Measurements from ENCODE around the gene LMNA.
"Not testable (repeated sequence)": the region's sequence is repeated elsewhere in the genome, so short reads cannot be mapped to it uniquely, and the experiment has no call there.

Gene LMNA

GRCh38 chr1:156114101-156114918 is at the start of gene LMNA:
Gene LMNA (plus strand): TSS chr1:156114711. CDS start chr1:156114919, 208 bp downstream.
- DNase-seq = peak; percentile 77

DNA sequence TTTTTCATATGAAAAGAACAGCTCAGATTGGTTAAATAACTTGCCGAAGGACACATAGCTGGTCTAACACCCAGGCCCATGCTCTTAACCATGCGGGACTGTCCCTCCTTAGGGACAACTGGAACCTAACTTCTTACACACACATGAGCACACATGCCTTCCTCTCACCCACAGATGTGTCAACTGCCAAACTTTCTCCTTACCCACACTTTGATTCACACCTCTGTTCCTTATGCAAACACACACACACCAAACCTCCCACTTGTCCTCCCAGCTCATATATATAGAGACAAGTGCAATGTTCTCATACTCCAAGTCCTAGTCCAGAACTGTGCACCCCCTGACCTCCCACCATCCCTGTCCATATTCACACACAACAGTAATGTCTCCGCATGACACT is 49.3 kb upstream of the LMNA start:
- DNase-seq = no peak

DNA sequence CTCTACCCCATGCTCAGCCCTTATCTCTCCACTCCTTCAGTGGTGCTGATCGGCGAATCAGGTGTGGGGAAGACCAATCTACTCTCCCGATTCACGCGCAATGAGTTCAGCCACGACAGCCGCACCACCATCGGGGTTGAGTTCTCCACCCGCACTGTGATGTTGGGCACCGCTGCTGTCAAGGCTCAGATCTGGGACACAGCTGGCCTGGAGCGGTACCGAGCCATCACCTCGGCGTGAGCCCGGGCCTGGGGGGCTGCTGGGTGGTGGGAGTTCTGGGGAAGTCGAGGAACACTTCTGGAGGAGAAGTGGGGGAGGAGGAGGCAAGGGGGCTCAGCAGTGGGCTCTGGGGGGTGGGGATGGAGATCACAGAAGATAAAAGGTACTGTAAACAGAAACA is 48.6 kb upstream of the LMNA start:
- no peak for DNase-seq

DNA sequence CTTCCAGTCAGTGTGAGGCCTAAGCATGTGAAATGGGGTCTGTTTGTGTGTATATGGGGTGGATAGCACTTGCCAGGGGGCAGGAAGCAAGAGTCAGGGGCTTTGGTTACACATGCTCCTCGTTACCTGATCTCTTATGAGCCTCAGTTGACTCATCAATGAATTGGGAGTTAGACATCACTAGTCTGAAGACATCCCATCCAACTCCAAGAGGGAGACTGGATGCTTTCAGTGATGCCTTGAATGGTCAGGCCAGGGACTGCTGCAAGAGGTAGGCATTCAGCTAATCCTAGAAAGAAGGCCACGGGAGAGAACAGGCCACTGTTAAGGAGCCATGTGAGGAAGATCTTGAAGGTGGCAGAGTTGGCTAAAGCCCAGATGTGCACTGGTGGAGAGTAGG is 47.2 kb upstream of the LMNA start:
- DNase-seq = no peak

DNA sequence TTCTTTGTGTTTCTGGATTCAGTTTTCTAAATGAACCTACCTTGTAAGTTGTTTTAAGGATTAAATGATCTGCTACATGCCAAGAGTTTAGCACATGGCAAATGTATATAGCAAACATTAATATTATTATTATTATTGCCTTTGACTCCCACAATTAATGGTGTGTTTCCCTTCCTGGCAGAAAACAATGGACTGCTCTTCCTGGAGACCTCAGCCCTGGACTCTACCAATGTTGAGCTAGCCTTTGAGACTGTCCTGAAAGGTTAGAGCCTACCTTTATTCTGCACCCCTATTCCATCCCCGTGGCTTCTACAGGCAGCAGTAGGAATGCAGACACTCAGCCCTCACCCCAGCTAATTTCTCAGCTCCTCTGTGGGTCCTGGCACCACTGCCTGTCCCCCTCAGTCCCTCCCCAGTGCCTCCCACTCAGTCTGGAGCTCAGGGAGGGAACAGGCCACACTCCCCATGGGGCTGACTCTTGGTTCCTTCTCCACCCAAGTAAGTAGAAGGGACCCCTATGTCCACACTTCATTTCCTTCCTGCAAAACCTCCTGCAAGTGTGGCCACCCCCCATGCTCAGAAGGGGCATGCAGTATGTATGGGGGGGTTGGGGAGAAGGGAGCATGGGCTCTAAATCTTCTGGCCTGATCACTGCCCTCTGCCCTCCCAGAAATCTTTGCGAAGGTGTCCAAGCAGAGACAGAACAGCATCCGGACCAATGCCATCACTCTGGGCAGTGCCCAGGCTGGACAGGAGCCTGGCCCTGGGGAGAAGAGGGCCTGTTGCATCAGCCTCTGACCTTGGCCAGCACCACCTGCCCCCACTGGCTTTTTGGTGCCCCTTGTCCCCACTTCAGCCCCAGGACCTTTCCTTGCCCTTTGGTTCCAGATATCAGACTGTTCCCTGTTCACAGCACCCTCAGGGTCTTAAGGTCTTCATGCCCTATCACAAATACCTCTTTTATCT is 44.7 kb upstream of the LMNA start:
- no peak for DNase-seq

GRCh38 chr1:156070548-156070947 is 44.0 kb upstream of the LMNA start:
- DNase-seq = no peak

DNA sequence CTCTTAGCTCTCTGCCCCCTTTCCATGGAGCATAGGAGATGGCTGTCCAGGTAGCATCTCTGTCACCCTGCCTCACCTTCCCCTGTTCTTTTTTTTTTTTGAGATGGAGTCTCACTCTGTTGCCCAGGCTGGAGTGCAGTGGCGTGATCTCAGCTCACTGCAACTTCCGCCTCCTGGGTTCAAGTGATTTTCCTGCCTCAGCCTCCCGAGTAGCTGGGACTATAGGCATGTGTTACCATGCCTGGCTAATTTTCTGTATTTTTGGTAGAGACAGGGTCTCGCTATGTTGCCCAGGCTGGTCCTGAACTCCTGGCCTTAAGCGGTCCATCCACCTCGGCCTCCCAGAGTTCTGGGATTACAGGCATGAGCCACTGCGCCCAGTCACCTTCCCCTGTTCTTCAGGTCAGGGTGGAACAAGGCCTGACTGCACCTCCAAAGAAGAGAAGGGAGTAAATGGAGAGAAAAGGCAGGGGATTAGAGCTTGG is 43.1 kb upstream of the LMNA start:
- DNase-seq = not testable (repeated sequence)

DNA sequence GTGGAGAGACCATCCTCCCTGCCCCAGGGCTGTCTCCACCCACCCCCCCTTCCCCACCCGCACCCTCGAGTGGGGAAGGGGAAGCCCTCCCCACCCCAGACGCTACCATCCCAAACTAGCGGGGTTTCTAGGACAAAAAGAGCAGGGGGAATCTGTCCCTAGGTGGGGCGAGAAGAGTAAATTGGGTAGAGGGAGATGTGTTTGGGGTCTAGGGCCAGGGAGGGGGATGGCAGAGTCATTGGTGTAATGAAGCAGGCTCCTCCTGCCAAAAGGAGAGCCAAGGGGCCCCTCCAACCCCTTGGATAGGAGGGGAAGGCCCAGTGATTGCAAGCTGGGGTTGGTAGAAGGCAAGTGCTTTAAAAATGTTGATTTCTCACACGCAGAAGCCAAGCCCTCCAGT is 42.3 kb upstream of the LMNA start:
- no peak for DNase-seq

DNA sequence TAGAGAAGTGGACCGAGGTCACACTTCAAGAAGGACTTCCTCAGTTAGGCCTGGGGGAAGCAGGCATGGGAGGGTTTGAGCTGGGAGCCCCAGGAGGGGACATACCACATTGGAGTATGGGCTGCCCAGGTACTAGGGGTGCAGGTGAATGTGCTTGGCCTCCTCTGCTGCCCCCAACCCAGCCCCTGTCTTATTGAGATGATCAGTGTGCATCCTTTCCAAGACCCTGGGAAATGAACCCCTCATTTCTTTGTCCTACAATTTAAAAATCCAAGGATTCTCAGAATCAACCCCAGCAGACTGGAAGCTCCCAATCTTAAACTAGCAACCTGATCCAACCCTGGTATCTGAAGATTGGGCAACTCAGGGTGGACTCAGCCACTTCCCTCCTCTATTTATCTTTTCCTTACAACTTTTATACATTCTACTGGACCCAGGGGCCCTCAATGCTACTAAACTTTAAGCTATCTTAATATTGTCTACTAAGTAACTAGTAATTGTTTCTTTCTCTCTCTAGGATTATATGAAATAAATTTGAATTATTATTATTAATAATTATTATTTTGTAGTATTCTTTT is 41.3 kb upstream of the LMNA start:
- no peak for DNase-seq

DNA sequence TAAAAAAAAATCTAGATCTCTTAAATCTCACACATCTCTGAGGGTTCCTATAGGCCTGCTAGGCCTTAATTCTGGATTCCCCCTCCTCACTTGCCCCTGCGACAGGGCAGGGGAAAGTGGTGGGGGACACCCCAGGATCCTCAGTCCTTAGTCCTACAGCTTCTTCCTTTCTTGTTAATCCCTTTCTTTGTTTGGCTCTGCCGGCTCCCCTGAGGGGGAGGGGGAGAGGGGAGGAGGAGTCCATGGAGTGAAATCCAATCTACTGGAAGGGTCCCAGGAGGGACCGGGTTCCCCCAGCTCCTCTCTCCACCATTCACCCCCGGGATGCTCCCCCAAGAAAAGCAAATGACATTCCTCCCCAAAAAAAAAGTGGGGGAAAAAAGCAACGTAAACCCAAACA is 40.8 kb upstream of the LMNA start:
- no peak for DNase-seq

DNA sequence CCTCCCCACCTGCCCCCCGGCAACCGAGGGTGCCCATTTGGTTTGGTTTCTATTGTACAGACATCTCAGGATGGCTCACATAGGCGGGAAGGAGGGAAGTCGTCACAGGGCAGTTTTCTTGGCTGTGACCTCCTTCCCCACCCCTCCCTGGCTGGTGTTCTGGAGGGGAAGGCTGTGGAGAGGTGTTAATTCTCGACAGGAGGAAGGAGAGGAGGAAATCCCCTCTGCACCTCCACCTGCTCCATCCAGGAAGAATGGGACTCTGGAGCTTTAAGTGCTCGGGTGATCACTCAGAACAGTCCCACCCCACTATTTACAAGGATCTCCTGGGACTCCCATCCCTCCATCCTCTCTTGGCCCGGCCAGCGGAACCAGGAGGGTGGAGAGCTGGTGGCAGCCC is 39.9 kb upstream of the LMNA start:
- no peak for DNase-seq

DNA sequence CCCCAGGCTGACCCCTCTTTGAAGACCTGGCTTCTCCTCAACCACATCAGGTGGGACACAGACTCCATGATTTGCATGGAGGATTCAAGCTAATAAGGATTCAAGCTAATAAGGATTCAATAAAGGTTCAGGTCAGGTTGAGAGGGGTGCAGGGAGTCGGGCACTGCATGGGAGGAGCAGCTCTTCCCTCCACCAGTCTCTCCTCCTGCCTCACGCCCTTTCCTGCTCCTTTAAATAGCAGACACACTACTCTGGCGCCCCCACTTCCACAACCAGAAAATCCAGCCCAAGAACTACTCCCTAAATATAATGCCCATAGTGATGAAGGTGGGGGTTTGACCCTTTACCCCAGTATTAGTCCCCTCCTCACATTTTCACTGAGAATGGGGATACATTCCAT is 39.3 kb upstream of the LMNA start:
- no peak for DNase-seq

DNA sequence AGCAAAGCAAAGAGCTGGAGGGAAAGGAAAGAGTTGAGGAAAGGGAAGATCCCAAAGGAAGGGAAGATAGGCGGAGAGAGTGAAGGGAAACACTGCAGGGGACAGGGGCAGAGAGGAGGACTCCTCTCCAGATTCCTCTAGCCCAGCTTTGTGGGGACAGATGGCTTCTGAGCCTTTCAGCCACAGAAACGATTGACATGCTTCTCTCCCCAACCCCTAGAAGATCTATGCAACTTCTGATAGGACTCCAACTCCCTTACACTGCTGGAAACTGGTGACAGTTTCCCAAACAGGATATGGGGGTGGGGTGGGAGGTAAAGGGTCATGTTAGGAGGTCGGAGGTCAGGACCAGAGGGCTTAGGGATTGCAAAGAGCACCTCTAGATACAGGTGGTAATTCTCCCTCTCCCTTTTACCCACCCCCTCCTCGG is 38.7 kb upstream of the LMNA start:
- DNase-seq = no peak

DNA sequence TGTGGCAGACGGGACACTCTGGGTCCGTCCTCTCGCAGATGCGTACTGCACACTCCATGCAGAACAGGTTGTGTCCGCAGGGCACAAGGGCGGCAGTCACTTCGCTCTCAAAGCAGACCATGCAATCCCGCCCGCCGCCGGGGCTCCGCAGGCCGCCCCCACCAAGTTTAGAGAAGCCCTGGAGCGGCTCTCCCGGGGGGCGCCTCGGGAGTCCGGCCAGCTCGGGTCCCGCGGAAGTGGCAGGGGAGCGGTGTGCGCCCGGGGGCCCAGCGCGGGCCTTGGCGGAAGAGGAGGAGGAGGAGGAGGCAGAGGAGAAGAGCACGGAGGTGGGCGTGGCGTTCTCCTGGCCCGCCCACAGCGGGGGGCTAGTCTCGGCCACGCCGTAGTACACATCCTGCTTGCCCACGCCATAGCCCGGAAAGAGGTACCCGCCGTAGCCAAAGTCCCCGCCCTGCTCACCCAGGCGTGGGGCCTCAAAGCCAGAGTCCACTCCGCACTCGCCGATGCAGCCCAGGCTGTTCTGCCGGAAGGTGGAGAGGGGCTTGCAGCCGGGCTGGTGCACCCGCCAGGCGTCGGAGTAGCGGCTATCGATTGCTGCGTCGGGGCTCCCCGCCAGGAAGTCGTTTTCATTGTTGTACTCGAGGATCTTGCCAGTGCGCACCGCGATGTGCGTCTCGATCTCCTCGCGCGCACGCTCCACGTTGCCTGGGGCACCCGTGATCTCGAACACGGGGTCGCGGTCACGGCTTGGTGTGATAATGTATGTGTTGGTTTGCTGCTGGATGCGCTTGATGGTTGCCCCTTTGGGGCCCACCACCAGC is 37.7 kb upstream of the LMNA start:
- DNase-seq = no peak

DNA sequence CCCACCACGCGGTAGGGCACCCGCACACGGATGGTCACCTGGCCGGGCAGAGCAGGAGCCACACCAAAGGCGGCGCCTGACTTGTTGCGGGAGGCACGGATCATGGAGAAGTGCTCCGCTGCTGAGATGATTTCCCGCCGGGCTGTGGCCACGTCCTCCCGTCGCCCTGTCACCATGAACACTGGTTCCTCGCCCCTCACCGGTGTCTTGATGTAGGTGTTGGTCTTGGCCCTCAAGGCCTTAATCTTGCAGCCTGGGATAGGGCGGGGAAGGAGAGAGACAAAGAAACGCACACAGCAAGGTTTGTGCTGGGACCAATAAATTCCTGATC is 37.1 kb upstream of the LMNA start:
- DNase-seq = no peak

DNA sequence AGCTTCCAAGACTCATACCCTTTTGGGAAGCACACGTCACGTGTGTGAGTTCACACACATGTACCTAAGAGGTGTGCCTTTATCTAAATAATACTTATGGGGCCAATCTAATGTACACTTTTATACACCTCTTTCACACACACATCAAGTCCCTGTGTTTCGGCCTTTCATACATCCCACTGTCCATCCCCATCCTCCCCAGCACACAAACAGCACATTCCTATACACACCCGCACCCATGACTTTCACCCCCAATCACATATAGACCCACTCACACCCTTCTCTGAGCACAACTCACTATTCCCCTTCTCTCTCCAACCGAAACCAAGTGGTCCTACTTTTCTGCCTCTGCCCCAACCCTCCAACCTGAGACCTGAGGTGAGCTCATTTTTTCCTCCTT is 35.8 kb upstream of the LMNA start:
- no peak for DNase-seq

GRCh38 chr1:156079762-156080161 is 34.7 kb upstream of the LMNA start:
- no peak for DNase-seq

GRCh38 chr1:156080241-156080862 is 34.2 kb upstream of the LMNA start:
- DNase-seq = no peak

GRCh38 chr1:156080863-156081179 is 33.7 kb upstream of the LMNA start:
- no peak for DNase-seq

GRCh38 chr1:156081180-156081916 is 33.2 kb upstream of the LMNA start:
- no peak for DNase-seq

DNA sequence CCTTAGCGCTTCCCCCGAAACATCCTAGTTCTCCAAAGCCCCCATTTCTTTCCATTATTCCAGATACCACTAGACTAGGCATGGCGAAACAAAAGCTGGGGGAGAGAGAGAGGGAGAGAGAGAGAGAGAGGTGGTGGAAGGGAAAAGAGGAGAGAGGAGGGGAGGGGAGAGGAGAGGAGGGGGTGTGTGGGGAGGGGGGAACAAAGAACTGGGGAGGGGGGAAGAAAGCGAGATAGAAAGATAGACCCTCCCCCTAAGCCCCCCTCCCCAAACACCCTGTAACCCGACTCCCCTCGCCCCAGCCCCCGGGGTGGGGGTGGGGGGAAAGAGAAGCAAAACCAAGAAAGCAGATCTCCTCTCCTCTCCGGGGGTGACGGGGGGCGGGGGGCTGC is 32.6 kb upstream of the LMNA start:
- no peak for DNase-seq

Measured in DMS153 (cell line).